HG03378 (cell line): Measurements from ENCODE around the gene PRRC2C.
"Not testable (repeated sequence)": the region's sequence is repeated elsewhere in the genome, so short reads cannot be mapped to it uniquely, and the experiment has no call there.

Experiments
- ATAC-seq: cut with Tn5 transposase; IDR thresholded peaks from one replicate; pipeline ENCODE4 v1.9.1; 2021; ENCODE audit warnings: mild to moderate bottlenecking, moderate library complexity; ENCODE audit not compliant: unreplicated experiment

PRRC2C gene

DNA sequence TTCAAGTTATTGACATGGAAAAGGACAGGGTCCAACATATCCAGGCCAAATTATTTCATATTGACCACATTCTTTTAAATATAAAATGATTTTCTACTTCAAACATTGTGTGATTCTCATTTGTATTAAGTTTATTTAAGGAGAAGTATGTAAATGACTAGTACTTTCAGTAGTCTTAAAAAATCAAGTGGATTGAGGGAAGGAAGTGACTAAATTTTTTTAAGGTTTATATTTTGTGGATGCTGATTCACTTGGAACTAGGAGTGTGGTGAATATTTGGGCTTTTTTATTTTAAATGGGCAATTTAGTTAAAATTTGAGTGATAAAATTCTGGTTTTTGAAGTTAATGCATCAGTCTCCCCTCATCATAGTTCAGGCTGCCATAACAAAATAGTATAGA lies 10.1 kb downstream of the PRRC2C start:
- no peak for ATAC-seq

DNA sequence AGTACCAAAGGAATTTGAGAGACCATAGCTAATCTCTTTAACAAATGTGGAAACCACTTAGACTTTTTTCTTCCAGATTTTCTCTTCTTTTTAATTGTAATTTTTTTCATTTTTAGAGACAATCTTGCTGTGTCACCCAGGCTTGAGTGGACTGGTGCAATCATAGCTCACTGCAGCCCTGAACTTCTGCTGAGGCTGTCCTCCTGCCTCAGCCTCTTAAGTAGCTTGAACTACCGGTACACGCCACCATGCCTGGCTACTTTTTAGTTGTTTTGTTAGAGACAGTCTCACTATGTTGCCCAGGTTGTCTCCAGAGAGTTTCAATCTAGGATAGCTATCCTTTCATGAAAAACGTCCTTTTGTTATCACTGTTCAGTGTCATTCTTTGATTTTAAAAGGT lies 15.0 kb downstream of the PRRC2C start:
- no peak for ATAC-seq

DNA sequence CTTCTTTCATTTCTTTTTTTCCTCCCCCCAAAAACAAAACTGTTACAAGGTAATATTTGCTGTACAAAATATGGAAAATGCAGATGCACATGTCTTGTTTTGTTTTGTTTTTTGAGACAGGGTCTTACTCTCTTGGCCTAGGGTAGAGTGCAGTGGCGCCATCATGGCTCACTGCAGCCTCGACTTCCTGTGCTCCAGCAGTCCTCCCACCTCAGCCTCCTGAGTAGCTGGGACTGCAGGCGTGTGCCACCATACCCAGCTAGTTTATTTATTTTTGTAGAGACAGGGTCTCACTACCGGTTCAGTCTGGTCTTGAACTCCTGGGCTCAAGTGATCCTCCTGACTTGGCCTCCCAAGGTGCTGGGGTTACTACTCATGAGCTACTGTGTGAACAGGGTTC lies 15.5 kb downstream of the PRRC2C start:
- ATAC-seq, result no peak

DNA sequence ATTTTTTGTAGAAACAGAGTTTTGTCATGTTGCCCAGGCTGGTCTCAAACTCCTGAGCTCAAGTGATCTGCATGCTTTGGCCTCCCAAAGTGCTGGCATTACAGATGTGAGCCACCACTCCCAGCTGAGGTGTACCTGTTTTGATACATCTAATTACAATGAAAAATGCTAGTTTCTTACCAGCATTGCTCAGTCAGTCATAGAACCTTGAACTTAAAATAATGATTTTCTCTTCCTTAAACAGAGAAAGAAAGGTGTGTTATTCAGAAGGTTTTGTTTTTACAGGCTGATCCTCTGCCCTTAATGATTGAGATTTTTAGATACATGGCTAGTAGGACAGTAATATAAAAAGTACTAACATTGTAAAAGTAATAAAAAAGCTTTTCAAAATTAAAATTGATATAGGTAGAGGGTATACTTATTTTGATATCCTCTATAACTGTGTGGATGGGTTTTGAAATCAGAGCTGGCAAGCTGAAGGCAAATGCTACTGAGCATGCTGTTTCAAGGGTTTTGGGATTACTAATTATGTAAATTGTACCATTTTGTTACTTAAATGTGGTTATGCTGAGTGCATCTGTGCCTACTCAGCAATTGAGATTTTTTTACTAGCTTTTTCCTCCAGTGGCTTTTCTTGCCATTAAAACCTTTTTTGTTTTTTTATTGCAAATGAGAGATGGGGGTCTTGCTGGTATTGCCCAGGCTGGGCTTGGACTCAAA lies 16.1 kb downstream of the PRRC2C start:
- peak; percentile 77 for ATAC-seq

DNA sequence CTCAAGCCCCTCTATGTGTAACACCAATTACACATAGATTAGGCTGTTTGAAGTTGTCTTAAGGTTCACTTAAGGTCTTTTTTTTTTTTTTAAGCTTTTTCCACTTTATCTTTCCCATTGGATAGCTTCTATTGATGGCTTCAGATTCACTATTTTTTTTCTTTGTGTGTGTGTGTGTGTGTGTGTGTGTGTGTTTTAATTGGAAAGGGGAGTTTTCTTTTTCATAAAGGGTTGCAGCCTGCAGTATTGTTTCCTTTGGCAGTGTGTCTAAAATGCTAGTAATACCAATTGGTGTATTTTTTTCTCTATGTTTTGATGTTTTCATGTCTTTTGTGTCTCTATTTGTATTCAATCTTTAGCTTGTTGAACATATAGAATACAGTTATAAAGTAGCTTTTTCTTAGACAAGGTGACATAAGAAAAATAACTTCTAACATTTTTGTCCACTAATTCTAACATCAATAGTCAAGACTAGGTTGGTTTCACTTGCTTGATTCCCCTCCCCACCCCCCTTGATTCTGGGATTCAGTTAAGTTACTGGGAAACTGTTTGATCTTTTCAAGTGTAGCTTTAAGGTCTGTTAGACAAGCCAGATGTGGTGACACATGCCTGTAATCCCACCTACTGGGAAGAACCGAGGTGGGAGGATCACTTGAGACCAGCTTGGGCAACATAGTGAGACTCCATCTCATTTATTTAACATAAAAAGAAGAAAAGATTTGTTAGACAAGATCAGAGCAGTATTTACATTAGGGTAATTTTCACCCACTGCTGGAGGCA lies 21.4 kb downstream of the PRRC2C start:
- no peak for ATAC-seq

DNA sequence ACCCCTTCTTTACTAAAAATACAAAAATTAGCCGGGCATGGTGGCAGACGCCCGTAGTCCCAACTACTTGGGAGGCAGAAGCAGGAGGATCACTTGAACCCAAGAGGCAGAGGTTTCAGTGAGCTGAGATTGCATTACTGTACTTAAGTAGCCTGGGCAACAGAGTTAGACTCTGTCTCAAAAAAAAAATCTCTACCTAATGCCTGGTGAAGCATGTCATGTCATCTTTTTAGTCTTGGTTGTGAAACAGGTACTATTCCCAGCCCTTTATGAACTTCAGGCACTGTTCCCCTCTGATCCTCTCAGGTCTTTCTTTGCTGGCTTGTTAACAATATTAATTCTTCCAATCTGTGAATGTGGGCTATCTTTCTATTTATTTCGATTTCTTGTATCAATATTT lies 22.1 kb downstream of the PRRC2C start:
- ATAC-seq, result no peak

DNA sequence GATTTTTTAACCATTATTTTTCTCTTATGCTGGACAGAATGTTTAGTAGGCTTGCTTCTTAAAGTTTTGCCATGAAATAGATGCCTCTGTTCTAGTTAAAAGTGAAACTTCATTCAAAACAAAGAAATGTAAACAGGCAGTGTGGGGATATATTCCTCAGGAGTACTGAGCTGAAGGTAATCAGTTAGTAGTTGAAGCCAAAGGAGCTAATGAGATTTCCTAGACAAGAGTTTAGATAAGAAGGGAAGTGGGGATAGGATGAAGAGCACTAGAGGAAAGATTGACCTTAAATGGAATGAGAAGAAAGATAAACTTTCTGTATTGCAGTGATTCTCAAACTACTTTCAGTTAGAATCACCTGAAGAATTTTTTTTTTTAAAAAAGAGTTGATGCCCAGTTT lies 23.9 kb downstream of the PRRC2C start:
- no peak for ATAC-seq

DNA sequence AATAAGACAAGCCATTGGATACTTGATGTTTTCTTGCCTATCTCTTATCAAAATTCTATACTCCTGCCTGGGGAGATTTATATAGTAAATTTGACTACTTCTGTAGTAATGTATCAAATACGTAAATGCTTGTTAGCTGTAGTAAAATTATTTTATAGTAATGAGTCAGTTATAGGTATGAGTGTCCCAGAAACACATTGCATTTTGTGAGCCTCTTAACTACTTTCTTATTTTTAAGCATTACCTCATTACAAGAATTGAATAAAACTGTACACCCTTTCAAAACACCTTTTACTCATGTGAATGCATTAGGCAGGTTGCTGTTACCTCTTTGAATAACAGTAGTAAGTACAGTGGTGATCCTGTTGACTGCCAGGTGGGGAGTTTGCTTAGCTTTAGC lies 28.4 kb downstream of the PRRC2C start:
- ATAC-seq, result no peak

DNA sequence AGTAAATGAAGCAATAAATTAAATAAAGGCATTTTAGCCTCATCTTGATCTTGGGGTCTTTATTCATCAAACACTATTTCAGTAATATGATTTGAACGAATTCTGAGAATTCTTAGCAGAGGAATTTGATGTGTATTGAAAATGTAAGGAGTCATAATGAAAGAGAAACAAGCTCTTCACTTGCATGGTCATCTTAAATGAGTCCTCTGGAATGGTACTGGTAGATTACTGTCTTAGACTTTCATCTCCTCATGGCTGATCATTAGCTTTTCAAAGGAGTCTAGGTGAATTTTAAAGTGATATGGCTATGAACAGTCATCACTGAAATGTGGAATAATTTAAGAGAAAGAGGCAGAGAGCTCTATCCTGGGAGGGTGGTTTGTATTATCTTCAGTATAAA lies 30.0 kb downstream of the PRRC2C start:
- no peak for ATAC-seq

DNA sequence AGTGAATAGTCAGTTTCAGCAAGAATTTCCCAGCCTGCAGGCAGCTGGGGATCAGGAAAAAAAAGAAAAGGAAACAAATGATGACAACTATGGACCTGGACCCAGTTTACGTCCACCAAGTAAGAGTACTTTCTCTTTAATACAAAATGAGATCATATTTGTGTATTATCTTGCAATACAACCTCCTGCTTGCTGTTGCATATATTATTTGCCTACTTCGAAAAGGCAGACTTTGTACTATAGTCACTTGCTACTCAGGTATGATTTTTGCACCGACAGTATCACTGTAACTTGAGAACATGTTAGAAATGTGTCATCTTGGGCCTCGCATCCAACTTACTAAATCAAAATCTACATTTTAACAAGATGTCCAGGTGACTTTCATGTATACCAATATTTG lies 30.4 kb downstream of the PRRC2C start:
- no peak for ATAC-seq

DNA sequence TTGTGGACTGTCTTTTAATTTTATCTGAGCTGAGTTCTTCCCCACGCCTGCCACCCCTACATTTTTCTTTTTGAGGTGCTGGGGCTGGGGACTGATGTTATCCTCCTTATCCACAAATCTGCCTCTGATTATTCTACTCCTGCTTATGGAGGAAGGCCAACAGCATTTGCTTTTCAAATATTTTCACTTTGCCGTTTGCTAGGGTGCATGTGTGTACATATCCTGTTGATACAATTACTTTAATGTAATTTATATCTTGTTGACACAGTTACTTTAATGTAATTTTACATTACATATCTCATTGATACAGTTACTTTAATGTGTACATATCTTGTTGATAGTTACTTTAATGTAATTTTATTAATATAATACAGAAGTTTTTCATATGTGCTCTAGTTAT lies 36.2 kb downstream of the PRRC2C start:
- ATAC-seq, result no peak

DNA sequence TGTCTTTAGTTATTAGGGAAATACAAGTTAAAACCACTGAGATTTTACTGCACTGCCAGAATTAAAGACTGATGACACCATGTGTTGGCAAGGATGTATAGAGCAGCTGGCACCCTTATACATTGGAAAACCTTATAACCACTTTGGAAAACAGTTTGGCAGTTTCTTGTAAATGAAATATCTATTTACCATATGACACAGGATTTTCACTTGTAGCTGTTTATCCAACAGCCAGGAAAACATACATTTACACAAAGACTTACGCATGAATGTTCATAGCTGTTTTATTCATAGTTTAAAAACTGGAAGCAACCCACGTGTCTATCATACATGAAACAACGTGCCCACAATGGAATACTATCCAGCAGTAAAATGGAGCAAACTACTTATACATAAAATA lies 45.3 kb downstream of the PRRC2C start:
- no peak for ATAC-seq

DNA sequence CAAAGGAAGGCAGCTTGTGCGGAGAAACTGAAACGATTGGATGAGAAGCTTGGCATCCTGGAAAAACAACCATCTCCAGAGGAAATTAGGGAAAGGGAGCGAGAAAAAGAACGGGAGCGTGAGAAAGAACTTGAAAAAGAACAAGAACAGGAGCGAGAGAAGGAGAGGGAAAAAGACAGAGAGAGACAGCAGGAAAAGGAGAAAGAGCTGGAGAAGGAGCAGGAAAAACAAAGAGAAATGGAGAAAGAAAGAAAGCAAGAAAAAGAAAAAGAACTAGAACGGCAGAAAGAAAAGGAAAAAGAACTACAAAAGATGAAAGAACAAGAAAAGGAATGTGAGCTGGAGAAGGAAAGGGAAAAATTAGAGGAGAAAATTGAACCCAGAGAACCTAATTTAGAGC lies 47.2 kb downstream of the PRRC2C start:
- ATAC-seq, result no peak

DNA sequence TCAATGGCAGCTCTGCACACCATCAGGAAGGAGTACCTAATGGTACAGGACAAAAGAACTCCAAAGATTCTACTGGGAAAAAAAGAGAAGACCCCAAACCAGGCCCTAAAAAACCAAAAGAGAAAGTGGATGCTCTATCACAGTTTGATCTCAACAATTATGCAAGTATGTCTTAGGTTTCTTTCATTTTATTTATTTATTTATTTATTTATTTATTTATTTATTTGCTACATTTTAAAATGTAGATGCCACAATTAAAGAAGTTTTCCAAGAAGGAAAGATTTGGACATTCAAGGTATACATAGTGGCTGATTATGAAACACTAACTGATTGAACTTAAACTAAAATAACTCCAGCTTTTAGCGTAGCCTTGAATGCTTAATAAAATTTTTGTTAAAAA lies 60.2 kb downstream of the PRRC2C start:
- ATAC-seq, result no peak

DNA sequence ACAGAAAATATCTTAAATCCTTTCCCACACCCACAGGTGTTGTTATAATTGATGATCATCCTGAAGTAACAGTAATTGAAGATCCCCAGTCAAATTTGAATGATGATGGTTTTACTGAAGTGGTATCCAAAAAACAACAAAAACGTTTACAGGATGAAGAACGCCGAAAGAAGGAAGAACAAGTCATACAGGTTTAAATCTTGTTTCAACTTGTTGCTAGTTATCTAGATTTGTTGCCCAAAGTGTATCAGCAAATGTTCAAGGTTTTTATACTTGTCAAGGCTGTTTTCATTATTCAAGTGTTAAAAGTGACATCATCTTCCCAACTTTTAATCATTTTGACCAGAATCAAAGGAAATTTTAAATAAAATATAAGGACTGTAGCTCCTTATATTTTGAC lies 64.7 kb downstream of the PRRC2C start:
- no peak for ATAC-seq

DNA sequence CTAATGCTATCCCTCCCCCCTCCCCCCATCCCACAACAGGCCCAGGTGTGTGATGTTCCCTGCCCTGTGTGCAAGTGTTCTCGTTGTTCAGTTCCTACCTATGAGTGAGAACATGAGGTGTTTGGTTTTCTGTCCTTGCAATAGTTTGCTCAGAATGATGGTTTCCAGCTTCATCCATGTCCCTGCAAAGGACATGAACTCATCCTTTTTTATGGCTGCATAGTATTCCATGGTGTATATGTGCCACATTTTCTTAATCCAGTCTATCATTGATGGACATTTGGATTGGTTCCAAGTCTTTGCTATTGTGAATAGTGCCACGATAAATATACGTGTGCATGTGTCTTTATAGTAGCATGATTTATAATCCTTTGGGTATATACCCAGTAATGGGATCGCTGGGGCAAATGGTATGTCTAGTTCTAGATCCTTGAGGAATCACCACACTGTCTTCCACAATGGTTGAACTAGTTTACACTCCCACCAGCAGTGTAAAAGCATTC lies 65.3 kb downstream of the PRRC2C start:
- not testable (repeated sequence) for ATAC-seq

DNA sequence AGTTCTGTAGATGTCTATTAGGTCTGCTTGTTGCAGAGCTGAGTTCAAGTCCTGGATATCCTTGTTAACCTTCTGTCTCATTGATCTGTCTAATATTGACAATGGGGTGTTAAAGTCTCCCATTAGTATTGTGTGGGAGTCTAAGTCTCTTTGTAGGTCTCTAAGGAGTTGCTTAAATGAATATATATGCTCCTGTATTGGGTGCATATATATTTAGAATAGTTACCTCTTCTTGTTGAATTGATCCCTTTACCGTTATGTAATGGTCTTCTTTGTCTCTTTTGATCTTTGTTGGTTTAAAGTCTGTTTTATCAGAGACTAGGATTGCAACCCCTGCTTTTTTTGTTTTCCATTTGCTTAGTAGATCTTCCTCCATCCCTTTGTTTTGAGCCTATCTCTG lies 68.6 kb downstream of the PRRC2C start:
- ATAC-seq, result not testable (repeated sequence)

DNA sequence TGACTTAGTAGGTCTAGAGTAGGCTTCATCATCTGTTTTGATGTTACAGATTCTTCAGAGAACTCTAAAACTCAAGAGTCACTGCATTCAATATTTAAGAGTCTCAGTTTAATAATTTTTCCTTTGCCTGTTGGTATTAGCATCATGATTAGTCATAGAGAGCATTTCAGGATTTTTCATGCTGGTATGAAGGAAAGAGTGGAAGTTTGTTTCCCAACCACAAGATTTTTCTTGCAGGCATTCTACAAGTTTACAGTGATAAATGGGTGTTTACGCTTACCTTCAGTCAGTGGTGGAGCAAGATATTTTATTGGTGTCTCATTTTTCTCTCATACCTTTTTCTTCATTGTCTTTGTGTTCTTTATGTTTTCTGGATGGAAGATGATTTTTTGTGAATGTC lies 78.3 kb downstream of the PRRC2C start:
- no peak for ATAC-seq

DNA sequence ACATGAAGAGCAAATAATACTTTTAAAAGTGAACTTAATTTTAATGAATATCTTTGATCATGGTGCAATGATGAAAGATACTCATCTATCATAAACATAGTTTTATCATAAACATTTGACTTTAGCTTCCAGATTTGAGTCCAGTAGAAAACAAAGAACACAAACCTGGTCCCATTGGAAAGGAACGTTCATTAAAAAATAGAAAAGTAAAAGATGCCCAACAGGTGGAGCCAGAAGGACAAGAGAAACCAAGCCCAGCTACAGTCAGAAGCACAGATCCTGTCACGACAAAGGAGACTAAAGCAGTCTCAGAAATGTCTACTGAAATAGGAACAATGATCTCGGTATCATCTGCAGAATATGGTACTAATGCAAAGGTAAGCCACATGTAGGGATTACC lies 81.1 kb downstream of the PRRC2C start:
- ATAC-seq, result no peak

DNA sequence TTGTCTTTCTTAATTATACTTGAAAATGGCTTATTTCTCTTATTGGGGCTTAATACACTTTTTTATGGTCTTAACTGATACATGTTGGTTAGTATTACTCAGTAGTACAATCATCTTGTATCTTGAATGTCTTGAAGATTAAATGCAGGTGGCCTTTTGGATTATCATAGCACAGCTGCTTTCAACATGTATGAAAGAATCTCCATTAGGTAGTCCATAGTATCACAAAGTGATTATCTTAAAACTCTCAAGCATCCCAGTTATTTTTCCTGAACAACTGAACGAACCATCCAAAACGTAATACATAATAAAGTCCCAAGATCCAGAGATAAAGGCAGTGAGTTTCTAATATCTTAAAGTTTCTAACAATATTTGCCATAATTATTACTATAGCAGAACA lies 85.0 kb downstream of the PRRC2C start:
- ATAC-seq, result no peak

DNA sequence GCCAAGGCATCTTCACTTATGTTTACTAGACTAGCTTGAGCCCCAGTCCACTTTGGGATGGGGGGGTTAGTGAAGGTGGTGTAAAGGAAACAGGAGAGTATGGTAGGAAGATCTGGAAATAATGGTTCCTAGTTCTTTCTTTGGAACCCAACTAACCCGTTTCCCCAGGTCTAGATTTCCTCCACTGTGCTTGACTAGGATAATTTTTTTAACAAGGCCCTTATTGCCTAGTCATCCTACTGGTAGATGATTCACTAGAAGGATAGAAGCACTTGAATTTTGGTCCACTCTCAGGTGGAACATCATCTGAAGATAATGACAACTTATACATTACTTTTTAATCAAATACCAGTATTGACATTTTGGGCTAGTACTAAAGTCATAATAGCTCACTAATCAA lies 90.8 kb downstream of the PRRC2C start:
- no peak for ATAC-seq

DNA sequence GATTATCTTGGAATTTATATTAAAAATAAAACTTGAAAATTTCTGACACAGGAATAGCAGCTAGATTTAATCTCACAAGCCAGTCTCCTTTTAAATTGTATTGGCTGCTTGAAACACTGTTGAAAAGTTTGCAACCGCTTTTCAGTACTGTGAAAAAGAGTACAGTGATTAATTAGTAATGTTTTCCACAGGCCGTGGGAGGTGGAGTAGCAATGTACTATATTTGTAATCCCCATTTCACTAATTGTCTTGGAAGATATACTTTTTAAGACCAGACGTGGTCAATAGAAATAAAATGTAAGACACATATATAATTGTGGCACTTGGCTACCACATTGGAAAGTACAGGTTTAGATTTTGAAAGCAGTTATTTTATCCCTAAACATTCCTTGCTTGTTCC lies 95.9 kb downstream of the PRRC2C start:
- no peak for ATAC-seq
